ENCODE results near the gene BAX. TPM values are rescaled to one million over a fixed set of nuclear protein-coding genes. Genes with fewer than 3 reads are reported as not detected.
A peak's percentile ranks its signal among the peaks of the same experiment; 100 is the strongest.

Gene BAX
- polyA plus RNA-seq, 1 of the 3 experiments (the other 2 are of a cell fraction) = 640 TPM

GRCh38 chr19:48963371-48964204 is 8.9 kb downstream of the BAX start (continued):
- TF ChIP-seq RCOR1 (IDR thresholded peaks at IDR 0.05; ENCODE audit: low read length) = no peak
- no peak for TF ChIP-seq RFX5 (IDR thresholded peaks at IDR 0.05; ENCODE audit: low read length)
- no peak for TF ChIP-seq YY1 (IDR thresholded peaks at IDR 0.05; ENCODE audit: low read depth)
- TF ChIP-seq RXRA (IDR thresholded peaks at IDR 0.05; ENCODE audit: borderline replicate concordance, low read depth) = no peak

- H3K9me2 ChIP-seq = no peaks in the 10 kb centered on the region
- peaks cover 54% of the 10 kb centered on the region for H3F3A ChIP-seq (replicated peaks; ENCODE audit: insufficient read depth)
- H4K20me1 ChIP-seq (ENCODE audit: insufficient read depth) = peaks cover 18% of the 10 kb centered on the region
- ChIA-PET CTCF (interaction anchor here (1.1 to 3.9 kb wide), 2 partner anchors 29 to 35 kb away, joined by 3 to 12 read pairs; partner anchors contain the start of genes GYS1 and RUVBL2), POLR2A (interaction anchor here (0.6 kb wide), 1 partner anchor 10 kb away, joined by 4 read pairs; no protein-coding TSS in a partner anchor)
- H3K4me3 ChIP-seq (ENCODE audit: low read depth in 2 of 2, low read length in 1 of 2) = no peak overlapping the region; a peak in 1 of 4 replicates
- H3K27me3 ChIP-seq (ENCODE audit: insufficient read depth) = no peaks in the 10 kb centered on the region
- TF ChIP-seq FOXM1 (IDR thresholded peaks at IDR 0.05; ENCODE audit: low read depth) (no peak), PBX3 (IDR thresholded peaks at IDR 0.05) (no peak), USF2 (IDR thresholded peaks at IDR 0.05; ENCODE audit: borderline replicate concordance, low read depth, low read length) (no peak), MAX (IDR thresholded peaks at IDR 0.05; ENCODE audit: low read depth) (no peak), REST (IDR thresholded peaks at IDR 0.05; ENCODE audit: low read depth, low read length) (no peak)
- no peaks in the 10 kb centered on the region for H3K9me3 ChIP-seq
- H2AFZ ChIP-seq (ENCODE audit: low read depth) = no peak overlapping the region
- DNase-seq = no peak
- peaks cover 17 to 26% of the 10 kb centered on the region in 2 experiments; a peak in 3 of 4 replicates for H3K4me1 ChIP-seq (ENCODE audit: control insufficient read depth in 1 of 2, insufficient read depth in 2 of 2, low read depth in 1 of 2, low read length in 1 of 2)
- H3K9ac ChIP-seq = peak overlapping the region; percentile 41; the same call in 1 of the 2 replicates
- WGBS (ENCODE audit: low lambda C conversion rate) = 57% methylated on average over 17 of the region's 19 CpGs
- peak overlapping the region; percentile 62 to 77 for H3K27ac ChIP-seq (ENCODE audit: low read depth in 2 of 2, low read length in 1 of 2)
- H3K36me3 ChIP-seq (replicated peaks in 1 of 2; ENCODE audit: control insufficient read depth in 1 of 2, insufficient read depth in 2 of 2, low read length in 1 of 2) = peaks cover 11 to 22% of the 10 kb centered on the region in 2 experiments
- peak overlapping the region; percentile 56; the same call in 1 of the 2 replicates for H3K4me2 ChIP-seq
- peaks cover 19% of the 10 kb centered on the region for H3K79me2 ChIP-seq (ENCODE audit: insufficient read depth)
Observed at GRCh38 chr19:48964205-48965039, 9.7 kb downstream of the BAX start.

All from SK-N-SH (cell line).